K562 (cell line): ENCODE results near the gene NLRP9. TPM values are rescaled to one million over a fixed set of nuclear protein-coding genes. Genes with fewer than 3 reads are reported as not detected.

Source experiments
- BCL6 ChIP-seq: fragments of 250-450 bp; sonication (Bioruptor Pico); IDR thresholded peaks from 2 replicates; pipeline ENCODE4 v1.4.0; 2020
- CHD2 ChIP-seq: IDR thresholded peaks from 2 replicates; pipeline ENCODE4 v1.6.1; 2011; ENCODE audit warnings: low read depth, low read length
- CREB1 ChIP-seq, 2 experiments: sonication (generic) in 1 of 2; formaldehyde crosslinking in 1 of 2; IDR thresholded peaks; 2 replicates each; pipeline versions ENCODE4 v1.6.1 to v1.8.0; 2012 to 2022; ENCODE audit warnings: inconsistent platforms in 1 of 2, mild to moderate bottlenecking in 1 of 2, missing genetic modification reagents in 1 of 2, moderate library complexity in 1 of 2
- FOXA3 ChIP-seq, 2 experiments: fragments of 450-650 bp in 1 of 2; sonication (generic) in 1 of 2; formaldehyde crosslinking; IDR thresholded peaks in 1 of 2; conservative IDR thresholded peaks in 1 of 2; 2 replicates each; pipeline versions ENCODE4 v1.4.0 to v1.8.0; 2020 to 2022; ENCODE audit warnings: mild to moderate bottlenecking in 2 of 2, missing genetic modification reagents in 1 of 2
- FOXJ3 ChIP-seq: sonication (generic); formaldehyde crosslinking; IDR thresholded peaks from 2 replicates; pipeline ENCODE4 v1.4.0; 2020; ENCODE audit warnings: mild to moderate bottlenecking, missing genetic modification reagents
- GABPA ChIP-seq: fragments of 200-800 bp; sonication (Bioruptor generic); conservative IDR thresholded peaks from 2 replicates; pipeline ENCODE4 v1.6.1; 2016; ENCODE audit warnings: low read depth, missing genetic modification characterization, missing compliant biosample characterization
- HLTF ChIP-seq: fragments of 450-650 bp; IDR thresholded peaks from 2 replicates; pipeline ENCODE4 v1.6.1; 2016
- MCM5 ChIP-seq: fragments of 450-650 bp; IDR thresholded peaks from 2 replicates; pipeline ENCODE4 v1.6.1; 2016; ENCODE audit warnings: low read depth
- MXI1 ChIP-seq: IDR thresholded peaks from 2 replicates; pipeline ENCODE4 v1.6.1; 2011; ENCODE audit warnings: low read depth, mild to moderate bottlenecking, improper control_type of control experiment, low read length
- POLR3A ChIP-seq: IDR thresholded peaks from 2 replicates; pipeline ENCODE4 v1.6.1; 2011; ENCODE audit warnings: borderline replicate concordance, mild to moderate bottlenecking, moderate library complexity; ENCODE audit not compliant: insufficient read length, insufficient read depth; ENCODE audit errors: extremely low read depth
- RBM14 ChIP-seq: fragments of 200-400 bp; formaldehyde crosslinking; IDR thresholded peaks from 2 replicates; pipeline ENCODE4 v1.6.1; 2018; ENCODE audit warnings: low read depth, mild to moderate bottlenecking, low read length, moderate library complexity, borderline replicate concordance; ENCODE audit not compliant: insufficient read depth
- RFX7 ChIP-seq: fragments of 250-450 bp; sonication (Bioruptor Pico); IDR thresholded peaks from 2 replicates; pipeline ENCODE4 v1.5.1; 2021; ENCODE audit warnings: mild to moderate bottlenecking
- SNIP1 ChIP-seq: fragments of 450-650 bp; IDR thresholded peaks from 2 replicates; pipeline ENCODE4 v1.7.1; 2017; ENCODE audit warnings: low read depth, mild to moderate bottlenecking
- SNRNP70 ChIP-seq: fragments of 200-400 bp; formaldehyde crosslinking; optimal IDR thresholded peaks from 2 replicates; pipeline ENCODE3; 2017; ENCODE audit warnings: low read depth, low read length
- SRSF1 ChIP-seq: fragments of 200-400 bp; formaldehyde crosslinking; IDR thresholded peaks from 2 replicates; pipeline ENCODE4 v1.6.1; 2017; ENCODE audit warnings: mild to moderate bottlenecking, low read depth, low read length, moderate library complexity
- SRSF7 ChIP-seq: fragments of 200-400 bp; formaldehyde crosslinking; optimal IDR thresholded peaks from 2 replicates; pipeline ENCODE3; 2017; ENCODE audit warnings: mild to moderate bottlenecking, low read depth, low read length
- TAL1 ChIP-seq: fragments of 450-650 bp; IDR thresholded peaks from 2 replicates; pipeline ENCODE4 v1.6.1; 2016; ENCODE audit warnings: mild to moderate bottlenecking
- ZNF197 ChIP-seq: fragments of 200-800 bp; sonication (Bioruptor generic); IDR thresholded peaks from 2 replicates; pipeline ENCODE4 v1.6.1; 2016; ENCODE audit warnings: low read depth, missing genetic modification characterization, missing compliant biosample characterization
- ZNF584 ChIP-seq: fragments of 200-800 bp; sonication (Bioruptor generic); IDR thresholded peaks from 2 replicates; pipeline ENCODE4 v1.6.1; 2016; ENCODE audit warnings: low read depth, mild to moderate bottlenecking, missing genetic modification characterization, missing compliant biosample characterization
- polyA plus RNA-seq, 8 experiments: library from polyadenylated mRNA; depleted of rRNA in 4 of 8; stranded (reverse) in 5 of 8; unstranded in 3 of 8; fragments of >200 nt; fragmentation: Nextera tagmentation in 2 of 8; fragmentation: Illumina TruSeq in 1 of 8; extraction: Ambion mirVana in 2 of 8; extraction: Trizol in 1 of 8; gene quantifications; 2 replicates each; pipeline versions ENCODE4 v1.2.1 to v1.2.3, GENCODE V29; 2011 to 2014; ENCODE audit warnings: inconsistent platforms in 1 of 8, missing spikeins in 1 of 8
- total RNA-seq, 7 experiments: library from RNA; depleted of rRNA in 6 of 7; stranded (reverse); fragments of >200 nt in 6 of 7; fragmentation: Illumina TruSeq in 2 of 7; extraction: Trizol in 2 of 7; gene quantifications; 2 replicates each; pipeline versions ENCODE4 v1.2.1 to v1.2.3, GENCODE V29; 2011 to 2021; ENCODE audit warnings: low replicate concordance in 1 of 7
- TF ChIP-seq, protein P1 (sequence below): fragments of 450-650 bp; conservative IDR thresholded peaks from 2 replicates; pipeline ENCODE4 v1.6.1; 2016; ENCODE audit warnings: missing genetic modification characterization, low read depth, mild to moderate bottlenecking, control low read depth, missing compliant biosample characterization
- TF ChIP-seq, protein P2 (sequence below): fragments of 450-650 bp; IDR thresholded peaks from 2 replicates; pipeline ENCODE4 v1.6.1; 2016; ENCODE audit warnings: low read depth, mild to moderate bottlenecking, moderate library complexity
- TF ChIP-seq, protein P3 (sequence below): fragments of 450-650 bp; formaldehyde crosslinking; IDR thresholded peaks from 2 replicates; pipeline ENCODE4 v1.4.0; 2022; ENCODE audit warnings: mild to moderate bottlenecking, moderate library complexity
- TF ChIP-seq, protein P4 (sequence below): fragments of 250-450 bp; sonication (Bioruptor Pico); IDR thresholded peaks from 2 replicates; pipeline ENCODE4 v1.5.0; 2021; ENCODE audit warnings: mild to moderate bottlenecking, borderline replicate concordance

The NLRP9 gene
- total and polyA plus RNA-seq, 9 of the 15 experiments (the other 6 are each of a cell fraction or from before 2014, with no cell fraction given) = not detected

DNA sequence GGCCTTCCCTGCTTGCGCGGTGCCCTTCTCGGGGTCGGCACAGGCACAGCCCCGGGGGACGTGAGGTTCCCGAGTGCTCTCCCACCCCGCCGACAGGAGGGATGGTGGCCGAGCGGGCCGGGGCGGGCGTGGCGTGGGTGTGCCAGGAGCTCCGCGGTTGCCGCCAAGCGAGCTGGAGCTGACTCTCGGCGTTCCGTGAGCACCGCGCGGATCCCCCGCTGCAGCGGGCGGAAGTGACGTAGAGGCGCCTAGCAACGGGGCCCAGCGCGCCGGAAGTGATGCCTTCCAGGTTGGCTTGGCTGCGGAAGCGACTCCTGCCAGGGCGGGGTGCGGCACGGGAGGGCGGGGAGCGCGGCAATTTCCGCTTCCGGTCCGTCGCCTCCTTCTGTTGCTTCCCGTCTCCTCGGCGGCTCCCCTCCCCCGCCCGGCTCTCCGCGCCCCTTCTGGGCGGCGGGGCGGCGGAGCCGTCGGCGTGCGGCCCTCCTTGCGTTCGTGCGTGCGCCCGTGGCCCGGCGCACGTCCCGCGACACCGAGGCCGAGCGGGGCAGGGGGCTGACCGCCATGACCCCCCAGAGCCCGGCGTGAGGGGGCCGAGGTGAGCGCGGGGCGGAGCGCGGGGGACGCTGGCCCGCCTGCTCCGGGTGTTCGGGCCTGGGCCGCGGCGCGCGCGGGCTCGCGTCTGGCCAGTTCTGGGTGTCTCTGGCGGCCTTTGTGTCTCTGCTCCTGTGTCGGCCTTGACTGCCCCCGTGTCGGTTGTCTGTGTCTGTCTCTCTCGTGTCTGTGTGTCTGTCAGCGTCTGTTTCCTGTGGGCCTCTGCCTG is 63.2 kb downstream of the NLRP9 start, which contains the start of gene EPN1 (continued):
- TF ChIP-seq BCL6 (CRISPR knock-in tag) = no peak
- no peak for TF ChIP-seq SRSF7
- no peak for TF ChIP-seq TAL1
- TF ChIP-seq SRSF1 = no peak
- TF ChIP-seq MCM5 = no peak
- peak; percentile 95 for TF ChIP-seq CREB1 (IDR thresholded peaks at IDR 0.05)
- TF ChIP-seq CREB1 (CRISPR knock-in tag; IDR thresholded peaks at IDR 0.05) = peak; percentile 95
- TF ChIP-seq, protein P1, sequence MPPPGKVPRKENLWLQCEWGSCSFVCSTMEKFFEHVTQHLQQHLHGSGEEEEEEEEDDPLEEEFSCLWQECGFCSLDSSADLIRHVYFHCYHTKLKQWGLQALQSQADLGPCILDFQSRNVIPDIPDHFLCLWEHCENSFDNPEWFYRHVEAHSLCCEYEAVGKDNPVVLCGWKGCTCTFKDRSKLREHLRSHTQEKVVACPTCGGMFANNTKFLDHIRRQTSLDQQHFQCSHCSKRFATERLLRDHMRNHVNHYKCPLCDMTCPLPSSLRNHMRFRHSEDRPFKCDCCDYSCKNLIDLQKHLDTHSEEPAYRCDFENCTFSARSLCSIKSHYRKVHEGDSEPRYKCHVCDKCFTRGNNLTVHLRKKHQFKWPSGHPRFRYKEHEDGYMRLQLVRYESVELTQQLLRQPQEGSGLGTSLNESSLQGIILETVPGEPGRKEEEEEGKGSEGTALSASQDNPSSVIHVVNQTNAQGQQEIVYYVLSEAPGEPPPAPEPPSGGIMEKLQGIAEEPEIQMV = no peak
- TF ChIP-seq POLR3A = no peak
- no peak for TF ChIP-seq FOXA3 (CRISPR knock-in tag; conservative IDR thresholded peaks at IDR 0.05 in 1 of 2, IDR thresholded peaks at IDR 0.05 in 1 of 2)
- no peak for TF ChIP-seq SNRNP70
- peak; percentile 99 for TF ChIP-seq GABPA
- no peak for TF ChIP-seq RFX7 (CRISPR knock-in tag)
- TF ChIP-seq MXI1 = 0 out of 2 replicates have a peak, but pooled peaks have one; percentile 70
- 0 out of 2 replicates have a peak, but pooled peaks have one; percentile 35 for TF ChIP-seq CHD2
- TF ChIP-seq ZNF584 (CRISPR knock-in tag) = no peak
- TF ChIP-seq HLTF = no peak
- TF ChIP-seq, protein P2, sequence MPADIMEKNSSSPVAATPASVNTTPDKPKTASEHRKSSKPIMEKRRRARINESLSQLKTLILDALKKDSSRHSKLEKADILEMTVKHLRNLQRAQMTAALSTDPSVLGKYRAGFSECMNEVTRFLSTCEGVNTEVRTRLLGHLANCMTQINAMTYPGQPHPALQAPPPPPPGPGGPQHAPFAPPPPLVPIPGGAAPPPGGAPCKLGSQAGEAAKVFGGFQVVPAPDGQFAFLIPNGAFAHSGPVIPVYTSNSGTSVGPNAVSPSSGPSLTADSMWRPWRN = no peak
- TF ChIP-seq FOXJ3 (CRISPR knock-in tag) = no peak
- no peak for TF ChIP-seq ZNF197
- no peak for TF ChIP-seq SNIP1
- TF ChIP-seq, protein P3, sequence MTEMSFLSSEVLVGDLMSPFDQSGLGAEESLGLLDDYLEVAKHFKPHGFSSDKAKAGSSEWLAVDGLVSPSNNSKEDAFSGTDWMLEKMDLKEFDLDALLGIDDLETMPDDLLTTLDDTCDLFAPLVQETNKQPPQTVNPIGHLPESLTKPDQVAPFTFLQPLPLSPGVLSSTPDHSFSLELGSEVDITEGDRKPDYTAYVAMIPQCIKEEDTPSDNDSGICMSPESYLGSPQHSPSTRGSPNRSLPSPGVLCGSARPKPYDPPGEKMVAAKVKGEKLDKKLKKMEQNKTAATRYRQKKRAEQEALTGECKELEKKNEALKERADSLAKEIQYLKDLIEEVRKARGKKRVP = 0 out of 2 replicates have a peak, but pooled peaks have one; percentile 15
- TF ChIP-seq, protein P4, sequence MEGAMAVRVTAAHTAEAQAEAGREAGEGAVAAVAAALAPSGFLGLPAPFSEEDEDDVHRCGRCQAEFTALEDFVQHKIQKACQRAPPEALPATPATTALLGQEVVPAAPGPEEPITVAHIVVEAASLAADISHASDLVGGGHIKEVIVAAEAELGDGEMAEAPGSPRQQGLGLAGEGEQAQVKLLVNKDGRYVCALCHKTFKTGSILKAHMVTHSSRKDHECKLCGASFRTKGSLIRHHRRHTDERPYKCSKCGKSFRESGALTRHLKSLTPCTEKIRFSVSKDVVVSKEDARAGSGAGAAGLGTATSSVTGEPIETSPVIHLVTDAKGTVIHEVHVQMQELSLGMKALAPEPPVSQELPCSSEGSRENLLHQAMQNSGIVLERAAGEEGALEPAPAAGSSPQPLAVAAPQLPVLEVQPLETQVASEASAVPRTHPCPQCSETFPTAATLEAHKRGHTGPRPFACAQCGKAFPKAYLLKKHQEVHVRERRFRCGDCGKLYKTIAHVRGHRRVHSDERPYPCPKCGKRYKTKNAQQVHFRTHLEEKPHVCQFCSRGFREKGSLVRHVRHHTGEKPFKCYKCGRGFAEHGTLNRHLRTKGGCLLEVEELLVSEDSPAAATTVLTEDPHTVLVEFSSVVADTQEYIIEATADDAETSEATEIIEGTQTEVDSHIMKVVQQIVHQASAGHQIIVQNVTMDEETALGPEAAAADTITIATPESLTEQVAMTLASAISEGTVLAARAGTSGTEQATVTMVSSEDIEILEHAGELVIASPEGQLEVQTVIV = no peak
- no peak for TF ChIP-seq RBM14
